GM19397 (cell line): ENCODE results near the gene PRKRA.
"Not testable (repeated sequence)": the region's sequence is repeated elsewhere in the genome, so short reads cannot be mapped to it uniquely, and the experiment has no call there.

Source experiments
- ATAC-seq: cut with Tn5 transposase; IDR thresholded peaks from one replicate; pipeline ENCODE4 v1.9.1; 2021; ENCODE audit warnings: mild to moderate bottlenecking, moderate library complexity; ENCODE audit not compliant: unreplicated experiment

The PRKRA gene

GRCh38 chr2:178414266-178415247, 36.4 kb downstream of the PRKRA start:
- ATAC-seq, result peak; percentile 75

- ATAC-seq, result peak; percentile 84
Observed at GRCh38 chr2:178413472-178414265, 37.3 kb downstream of the PRKRA start.

GRCh38 chr2:178412453-178412852, 38.5 kb downstream of the PRKRA start:
- ATAC-seq, result not testable (repeated sequence)

DNA sequence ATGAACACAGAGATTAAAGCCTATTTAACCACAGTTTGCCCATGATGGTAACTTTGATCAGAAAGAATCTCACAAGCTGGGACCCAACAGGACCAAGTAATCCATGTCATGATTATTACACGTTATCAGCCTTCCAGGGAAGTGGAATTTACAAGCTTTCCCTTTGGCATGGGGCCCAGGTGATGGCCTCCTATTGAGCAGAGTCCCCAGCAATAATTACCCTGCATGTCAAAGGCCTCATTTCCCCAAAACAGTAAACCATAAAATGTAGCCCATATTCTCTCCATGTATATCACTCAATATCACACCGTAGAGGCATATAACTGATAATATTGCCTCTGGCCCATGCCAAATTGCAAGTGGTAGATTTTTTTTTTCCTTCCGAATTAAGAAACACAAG, 38.9 kb downstream of the PRKRA start:
- ATAC-seq, result no peak

DNA sequence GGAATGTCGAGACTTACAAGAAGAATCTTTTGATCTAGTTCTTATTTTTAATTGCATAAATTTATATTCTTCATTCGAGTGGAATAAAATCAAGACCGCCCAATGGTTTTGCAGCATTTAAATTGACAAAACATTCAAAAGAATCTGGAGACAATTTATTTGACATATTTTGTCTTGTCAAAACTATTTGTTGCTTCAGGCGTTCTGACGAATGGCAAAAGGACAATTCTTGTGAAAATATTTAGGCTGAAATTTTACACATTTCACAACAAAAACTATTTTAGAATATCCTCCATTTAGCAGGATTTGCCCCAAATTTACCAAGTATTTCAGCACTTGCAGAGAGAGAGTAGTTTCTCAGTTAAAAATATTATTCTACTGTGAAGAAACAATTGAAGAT, 41.7 kb downstream of the PRKRA start:
- ATAC-seq, result no peak

DNA sequence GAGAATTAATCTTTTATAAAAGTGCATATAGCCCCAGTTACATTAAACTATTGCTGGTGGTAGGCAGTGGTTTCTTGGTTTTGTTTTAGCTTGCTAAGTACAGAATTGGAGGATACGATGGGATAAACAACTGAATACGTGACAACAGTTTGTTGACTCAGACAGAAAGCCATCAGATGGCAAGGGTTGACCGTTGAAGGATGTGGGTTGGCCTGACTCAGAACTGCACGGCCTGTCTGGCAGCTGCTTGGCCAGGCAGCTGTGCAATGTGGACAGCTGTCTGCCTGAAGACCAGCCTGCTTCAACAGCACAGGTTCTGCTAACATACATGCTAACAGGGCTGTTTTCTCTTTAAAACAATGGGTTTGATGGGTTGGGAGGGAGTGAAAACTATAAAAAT, 46.6 kb downstream of the PRKRA start:
- ATAC-seq, result peak; percentile 100

DNA sequence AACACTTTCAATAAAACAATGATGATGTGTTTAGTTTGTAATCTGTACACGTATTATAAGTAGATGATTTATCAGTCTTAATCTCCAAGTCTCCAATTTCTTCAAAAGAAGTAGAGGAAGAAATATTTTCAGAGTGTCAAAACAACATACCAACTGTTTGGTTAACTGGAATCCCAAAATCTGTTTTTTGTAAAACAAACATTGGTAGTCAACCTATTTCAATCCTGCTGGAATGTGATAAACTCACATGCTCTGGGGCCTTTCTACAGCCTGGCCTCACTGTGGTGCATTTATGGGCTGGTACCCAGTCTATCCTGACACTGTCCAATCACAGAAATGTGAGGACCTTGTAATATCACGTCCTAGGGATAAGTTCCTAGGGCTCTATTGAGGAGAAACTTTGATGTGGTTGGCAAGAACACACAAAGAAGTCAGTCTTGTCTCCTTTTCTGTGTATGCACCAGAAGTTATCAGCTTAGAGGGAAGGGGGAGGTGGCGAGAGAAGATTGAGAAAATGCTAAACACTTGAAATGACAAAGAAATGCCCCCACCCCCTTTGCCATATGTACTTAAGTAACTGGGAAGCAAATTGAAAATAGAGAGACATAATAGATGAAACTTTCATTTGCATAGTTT, 47.2 kb downstream of the PRKRA start:
- ATAC-seq, result peak; percentile 34

DNA sequence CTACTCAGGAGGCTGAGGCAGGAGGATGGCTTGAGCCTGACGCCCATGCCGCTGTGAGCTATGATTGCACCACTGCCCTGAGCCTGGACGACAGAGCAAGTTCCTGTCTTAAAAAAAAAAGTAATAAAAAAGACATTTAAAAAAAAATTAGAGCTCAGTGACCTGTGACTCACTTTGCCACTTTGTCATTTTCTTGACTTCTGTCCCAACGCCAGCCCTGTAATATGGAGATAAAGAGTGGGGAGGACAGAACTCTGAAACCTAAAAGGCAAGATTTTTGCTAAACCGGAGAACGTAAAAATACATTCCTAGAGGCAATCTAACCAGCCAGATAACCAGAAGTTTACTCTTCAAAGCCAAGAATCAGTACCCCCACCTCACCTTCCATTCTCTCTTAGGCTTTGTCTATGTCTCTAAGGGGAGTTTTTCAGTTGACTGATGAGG, 49.0 kb downstream of the PRKRA start:
- no peak for ATAC-seq

DNA sequence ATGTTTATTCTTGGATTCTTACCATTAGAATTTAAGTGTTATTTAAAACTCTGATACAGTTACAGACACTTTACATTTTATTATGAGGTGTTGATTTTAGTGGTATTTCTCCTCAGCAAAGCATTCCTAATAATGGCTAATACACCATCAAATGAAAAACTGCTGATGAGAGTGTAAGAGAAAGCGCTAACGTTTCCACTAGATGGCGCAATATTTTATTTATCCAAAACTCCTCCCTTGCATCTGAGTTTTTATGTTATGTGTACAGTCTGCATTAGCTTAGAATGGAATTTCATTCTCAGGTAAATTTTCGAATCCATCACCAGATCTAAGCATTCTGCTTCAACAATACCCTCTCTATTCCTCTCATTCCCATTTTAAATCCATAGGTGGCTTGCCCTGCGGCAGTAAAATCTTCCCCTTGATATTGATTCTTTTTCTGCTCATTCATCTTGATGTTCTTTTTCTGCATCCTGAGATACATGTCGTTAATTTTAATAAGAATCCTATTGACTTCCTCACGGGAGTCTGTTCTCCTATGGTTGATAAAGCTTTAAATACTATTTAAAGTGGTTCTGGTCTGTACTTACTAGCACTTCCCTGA, 53.9 kb downstream of the PRKRA start:
- peak; percentile 66 for ATAC-seq

GRCh38 chr2:178395941-178396570, 54.9 kb downstream of the PRKRA start:
- ATAC-seq, result no peak

DNA sequence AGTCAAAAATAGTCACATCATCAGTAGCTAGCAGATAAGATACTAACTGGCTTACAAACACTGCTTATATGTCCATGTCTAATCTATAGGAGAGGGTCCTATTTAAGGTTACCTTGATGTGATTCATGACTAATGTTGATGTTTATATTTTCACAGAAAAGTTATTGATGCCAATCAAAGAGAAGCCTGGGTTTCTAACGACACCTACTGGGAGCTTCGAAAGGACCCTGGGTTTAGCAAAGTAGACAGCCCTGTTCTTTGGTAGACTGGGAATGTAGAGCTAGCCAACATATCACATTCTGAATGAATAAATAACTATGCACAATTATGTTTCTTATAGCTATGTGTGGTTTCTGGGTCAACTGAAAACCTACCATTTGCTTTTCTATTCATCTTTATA, 55.7 kb downstream of the PRKRA start:
- ATAC-seq, result no peak

GRCh38 chr2:178394859-178395258, 56.1 kb downstream of the PRKRA start:
- ATAC-seq, result no peak

DNA sequence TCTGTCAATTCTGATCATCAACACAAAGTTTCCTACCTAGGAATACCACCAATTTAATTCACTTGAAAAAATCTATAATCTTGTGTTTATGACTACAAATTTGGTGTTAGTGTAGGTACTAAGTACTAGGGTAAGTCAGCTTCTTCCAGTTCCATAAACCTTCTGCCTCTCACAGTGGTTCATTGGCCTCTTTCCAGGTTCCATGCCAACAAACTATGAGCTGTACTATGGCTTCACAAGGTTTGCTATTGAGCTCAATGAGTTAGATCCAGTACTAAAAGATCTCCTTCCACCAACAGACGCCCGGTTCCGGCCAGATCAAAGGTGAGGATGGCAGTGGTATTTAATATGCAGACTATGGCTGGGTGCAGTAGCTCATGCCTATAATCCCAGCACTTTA, 58.8 kb downstream of the PRKRA start:
- ATAC-seq, result no peak

DNA sequence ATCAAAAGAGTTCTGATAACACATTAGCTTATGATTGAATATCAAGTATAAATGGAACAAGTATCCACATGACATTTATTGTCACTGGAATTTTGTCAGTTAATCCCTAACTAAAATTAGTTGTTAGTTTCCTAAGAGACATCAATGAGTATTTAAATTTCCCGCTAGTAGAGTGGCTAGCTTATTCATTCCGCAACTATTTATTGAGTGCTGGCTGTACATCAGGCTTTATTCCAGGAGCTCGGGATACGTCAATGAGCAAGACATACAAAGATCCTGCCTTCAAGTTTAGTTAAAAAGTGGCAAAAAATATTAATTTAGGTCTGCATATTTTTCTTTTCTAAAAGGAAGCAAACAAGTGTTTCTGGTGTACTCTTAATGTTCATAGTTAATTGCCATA, 59.3 kb downstream of the PRKRA start:
- no peak for ATAC-seq

DNA sequence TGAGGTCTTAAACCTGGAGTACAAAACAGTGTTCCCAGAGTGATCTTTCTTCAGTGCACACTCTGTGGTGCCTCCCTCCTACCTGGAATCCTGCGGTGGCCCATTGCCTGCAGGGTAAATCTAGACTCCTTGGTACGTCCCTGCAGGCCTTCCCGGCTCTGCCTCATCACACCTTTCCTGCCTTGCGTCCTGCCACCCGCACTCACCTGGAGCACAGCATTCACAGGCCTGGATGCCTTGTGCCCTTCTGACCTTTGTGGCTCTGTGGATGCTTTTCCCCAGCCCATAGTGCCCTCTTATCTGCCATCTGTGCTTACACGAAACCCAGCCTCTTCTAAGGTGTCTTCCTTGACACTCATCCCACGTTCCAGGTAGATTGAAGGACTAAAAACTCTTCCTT, 62.7 kb downstream of the PRKRA start:
- ATAC-seq, result no peak

- no peak for ATAC-seq
Observed at GRCh38 chr2:178386986-178387597, 63.9 kb downstream of the PRKRA start.

DNA sequence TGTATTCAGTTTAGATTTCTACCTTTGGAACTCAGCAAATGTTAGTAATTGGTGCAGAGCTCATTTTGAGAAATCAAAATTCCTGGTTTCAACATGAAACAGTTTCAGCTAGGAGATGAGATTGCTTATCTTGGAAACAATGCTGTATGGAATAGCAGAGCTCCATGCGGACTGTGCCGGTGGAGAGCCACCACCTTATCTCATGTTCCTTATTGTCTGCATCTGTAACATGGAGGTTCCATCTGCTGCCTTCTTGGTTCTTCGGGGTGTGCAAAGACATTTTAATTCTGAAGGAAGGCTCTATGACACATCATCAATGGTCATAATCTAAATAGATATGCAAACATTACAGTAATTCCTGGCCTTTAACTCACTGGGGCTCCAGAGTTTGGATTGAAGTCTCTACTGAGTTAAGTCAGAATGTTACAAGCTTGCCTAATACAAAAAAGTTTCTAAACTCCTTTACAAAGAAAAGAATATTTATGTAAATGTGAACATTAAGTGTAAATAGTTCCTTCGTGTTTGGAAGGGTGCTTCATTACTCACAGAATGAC, 65.3 kb downstream of the PRKRA start:
- no peak for ATAC-seq

DNA sequence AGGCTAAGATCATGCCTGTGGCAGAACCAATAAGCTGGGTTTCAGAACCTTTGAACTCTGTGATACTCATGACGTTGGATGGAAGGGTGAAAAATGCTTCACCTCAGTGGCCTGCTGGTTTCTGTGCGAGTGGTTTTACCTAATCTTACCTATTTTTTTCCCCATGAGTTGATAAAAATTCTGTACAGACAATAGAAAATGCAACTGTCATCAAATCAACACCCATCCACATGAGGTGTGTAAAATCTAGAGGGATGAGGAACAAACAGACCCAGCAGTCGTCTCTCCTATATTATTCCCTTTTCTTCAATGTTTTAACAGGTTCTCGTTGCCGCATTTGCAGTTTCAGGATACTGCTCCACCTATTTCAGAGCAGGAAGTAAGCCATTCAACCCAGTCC, 67.3 kb downstream of the PRKRA start:
- ATAC-seq, result no peak
